ENCODE measurements around the gene ZNF700.
"Not testable (repeated sequence)": the region's sequence is repeated elsewhere in the genome, so short reads cannot be mapped to it uniquely, and the experiment has no call there.

The ZNF700 gene

GRCh38 chr19:11989112-11989456 is 64.2 kb downstream of the ZNF700 start:
- Mint-ChIP-seq H3K4me1 (no peaks in the 10 kb centered on the region), H3K9me3 (peaks cover 26% of the 10 kb centered on the region), H3K27ac (no peak overlapping the region), H3K36me3 (ENCODE audit: low read depth) (peaks cover 39% of the 10 kb centered on the region), H3K4me3 (peak overlapping the region; percentile 100), H3K27me3 (ENCODE audit: low read depth) (no peaks in the 10 kb centered on the region)
- no peak for TF ChIP-seq CTCF (IDR thresholded peaks at IDR 0.05; ENCODE audit: unreplicated experiment in 3 of 3)

- H3K4me1 Mint-ChIP-seq; H3K27ac Mint-ChIP-seq; H3K4me3 Mint-ChIP-seq; H3K27me3 Mint-ChIP-seq (ENCODE audit: low read depth): not testable (repeated sequence)
- H3K36me3 Mint-ChIP-seq (ENCODE audit: low read depth): peaks cover 54% of the 10 kb centered on the region
- peaks cover 30% of the 10 kb centered on the region for H3K9me3 Mint-ChIP-seq
Measured at GRCh38 chr19:11991921-11992320, 67.0 kb downstream of the ZNF700 start.

GRCh38 chr19:11995174-11995573 is 70.3 kb downstream of the ZNF700 start:
- TF ChIP-seq CTCF (IDR thresholded peaks at IDR 0.05; ENCODE audit: unreplicated experiment in 3 of 3): no peak
- H3K27ac Mint-ChIP-seq: no peak overlapping the region
- H3K27me3 Mint-ChIP-seq (ENCODE audit: low read depth): no peaks in the 10 kb centered on the region
- H3K4me3 Mint-ChIP-seq: no peak overlapping the region
- peaks cover 75% of the 10 kb centered on the region for H3K36me3 Mint-ChIP-seq (ENCODE audit: low read depth)
- H3K4me1 Mint-ChIP-seq: no peaks in the 10 kb centered on the region
- H3K9me3 Mint-ChIP-seq: peaks cover 45% of the 10 kb centered on the region
